H1 (cell line): Measurements from ENCODE around the gene HSD17B4. TPM values are rescaled to one million over a fixed set of nuclear protein-coding genes. Genes with fewer than 3 reads are reported as not detected.

Experiments
- EZH2 ChIP-seq: fragments of 200-600 bp; sonication (generic); IDR thresholded peaks from 2 replicates; pipeline ENCODE4 v1.7.1; 2012; ENCODE audit warnings: low read depth, mild to moderate bottlenecking, moderate library complexity, low read length, inconsistent platforms; ENCODE audit not compliant: severe bottlenecking
- KDM5A ChIP-seq: fragments of 200-600 bp; IDR thresholded peaks from 2 replicates; pipeline ENCODE4 v1.7.1; 2012; ENCODE audit warnings: mild to moderate bottlenecking, low read length, inconsistent platforms, mixed read lengths
- POU5F1 ChIP-seq: IDR thresholded peaks from 2 replicates; pipeline ENCODE4 v1.6.1; 2011; ENCODE audit warnings: low read depth, mild to moderate bottlenecking, low read length, moderate library complexity
- SP2 ChIP-seq: IDR thresholded peaks from 2 replicates; pipeline ENCODE4 v1.6.1; 2012; ENCODE audit warnings: mild to moderate bottlenecking, low read length, inconsistent platforms
- ZNF274 ChIP-seq: IDR thresholded peaks from 2 replicates; pipeline ENCODE4 v1.7.0; 2012; ENCODE audit warnings: low read length, borderline replicate concordance; ENCODE audit errors: extremely low read depth
- polyA plus RNA-seq, 7 experiments: library from polyadenylated mRNA; depleted of rRNA in 3 of 7; stranded (reverse) in 5 of 7; unstranded in 2 of 7; fragments of >200 nt in 5 of 7; fragments of 200-250 nt in 2 of 7; gene quantifications; 1 replicate in 5 of 7; 2 replicates in 1 of 7; 4 replicates in 1 of 7; pipeline versions ENCODE4 v1.2.1 to v1.2.3, GENCODE V29; 2011 to 2013; ENCODE audit warnings: missing spikeins in 2 of 7, mixed read lengths in 2 of 7
- total RNA-seq: library from RNA; stranded (reverse); fragmentation: NEBNext Ultra II Directional; extraction: Animal tissue kit (Norgen Biotek cat#: 25700); gene quantifications from 2 replicates; pipeline ENCODE4 v1.2.1, GENCODE V29; 2021
- TF ChIP-seq, protein P1 (sequence below): IDR thresholded peaks from 2 replicates; pipeline ENCODE4 v1.6.1; 2012; ENCODE audit warnings: inconsistent platforms
- TF ChIP-seq, protein P2 (sequence below): fragments of 300-600 bp; sonication (generic); IDR thresholded peaks from 2 replicates; pipeline ENCODE4 v1.7.1; 2012; ENCODE audit warnings: low read length, moderate library complexity, mild to moderate bottlenecking, inconsistent platforms; ENCODE audit not compliant: insufficient replicate concordance

HSD17B4 gene
- total and polyA plus RNA-seq, 2 of the 8 experiments (the other 6 are each of a cell fraction or from before 2014, with no cell fraction given): 305 to 369 TPM

DNA sequence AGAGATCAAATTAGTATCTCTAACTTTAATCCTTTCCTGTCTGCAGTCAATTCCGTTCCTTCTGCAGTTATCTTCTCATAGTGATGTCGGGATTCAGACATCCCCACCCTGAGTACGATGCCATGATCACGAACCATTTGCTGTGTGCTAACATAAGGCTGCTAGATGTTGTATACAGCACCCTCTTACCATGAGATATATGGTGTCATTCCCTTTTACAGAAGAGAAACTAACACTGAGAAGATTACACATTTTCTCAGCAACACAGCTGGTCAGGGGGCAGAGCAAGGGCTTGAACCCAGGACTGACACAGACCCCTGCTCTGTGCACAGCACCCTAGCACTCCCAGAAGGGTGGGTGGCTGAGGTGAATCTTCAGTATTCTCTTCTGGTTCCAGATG is 46.9 kb upstream of the HSD17B4 start (continued):
- TF ChIP-seq SP2 (no peak), ZNF274 (no peak), EZH2 (no peak), POU5F1 (no peak), KDM5A (no peak)
- TF ChIP-seq, protein P1, sequence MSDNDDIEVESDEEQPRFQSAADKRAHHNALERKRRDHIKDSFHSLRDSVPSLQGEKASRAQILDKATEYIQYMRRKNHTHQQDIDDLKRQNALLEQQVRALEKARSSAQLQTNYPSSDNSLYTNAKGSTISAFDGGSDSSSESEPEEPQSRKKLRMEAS: no peak
- TF ChIP-seq, protein P2, sequence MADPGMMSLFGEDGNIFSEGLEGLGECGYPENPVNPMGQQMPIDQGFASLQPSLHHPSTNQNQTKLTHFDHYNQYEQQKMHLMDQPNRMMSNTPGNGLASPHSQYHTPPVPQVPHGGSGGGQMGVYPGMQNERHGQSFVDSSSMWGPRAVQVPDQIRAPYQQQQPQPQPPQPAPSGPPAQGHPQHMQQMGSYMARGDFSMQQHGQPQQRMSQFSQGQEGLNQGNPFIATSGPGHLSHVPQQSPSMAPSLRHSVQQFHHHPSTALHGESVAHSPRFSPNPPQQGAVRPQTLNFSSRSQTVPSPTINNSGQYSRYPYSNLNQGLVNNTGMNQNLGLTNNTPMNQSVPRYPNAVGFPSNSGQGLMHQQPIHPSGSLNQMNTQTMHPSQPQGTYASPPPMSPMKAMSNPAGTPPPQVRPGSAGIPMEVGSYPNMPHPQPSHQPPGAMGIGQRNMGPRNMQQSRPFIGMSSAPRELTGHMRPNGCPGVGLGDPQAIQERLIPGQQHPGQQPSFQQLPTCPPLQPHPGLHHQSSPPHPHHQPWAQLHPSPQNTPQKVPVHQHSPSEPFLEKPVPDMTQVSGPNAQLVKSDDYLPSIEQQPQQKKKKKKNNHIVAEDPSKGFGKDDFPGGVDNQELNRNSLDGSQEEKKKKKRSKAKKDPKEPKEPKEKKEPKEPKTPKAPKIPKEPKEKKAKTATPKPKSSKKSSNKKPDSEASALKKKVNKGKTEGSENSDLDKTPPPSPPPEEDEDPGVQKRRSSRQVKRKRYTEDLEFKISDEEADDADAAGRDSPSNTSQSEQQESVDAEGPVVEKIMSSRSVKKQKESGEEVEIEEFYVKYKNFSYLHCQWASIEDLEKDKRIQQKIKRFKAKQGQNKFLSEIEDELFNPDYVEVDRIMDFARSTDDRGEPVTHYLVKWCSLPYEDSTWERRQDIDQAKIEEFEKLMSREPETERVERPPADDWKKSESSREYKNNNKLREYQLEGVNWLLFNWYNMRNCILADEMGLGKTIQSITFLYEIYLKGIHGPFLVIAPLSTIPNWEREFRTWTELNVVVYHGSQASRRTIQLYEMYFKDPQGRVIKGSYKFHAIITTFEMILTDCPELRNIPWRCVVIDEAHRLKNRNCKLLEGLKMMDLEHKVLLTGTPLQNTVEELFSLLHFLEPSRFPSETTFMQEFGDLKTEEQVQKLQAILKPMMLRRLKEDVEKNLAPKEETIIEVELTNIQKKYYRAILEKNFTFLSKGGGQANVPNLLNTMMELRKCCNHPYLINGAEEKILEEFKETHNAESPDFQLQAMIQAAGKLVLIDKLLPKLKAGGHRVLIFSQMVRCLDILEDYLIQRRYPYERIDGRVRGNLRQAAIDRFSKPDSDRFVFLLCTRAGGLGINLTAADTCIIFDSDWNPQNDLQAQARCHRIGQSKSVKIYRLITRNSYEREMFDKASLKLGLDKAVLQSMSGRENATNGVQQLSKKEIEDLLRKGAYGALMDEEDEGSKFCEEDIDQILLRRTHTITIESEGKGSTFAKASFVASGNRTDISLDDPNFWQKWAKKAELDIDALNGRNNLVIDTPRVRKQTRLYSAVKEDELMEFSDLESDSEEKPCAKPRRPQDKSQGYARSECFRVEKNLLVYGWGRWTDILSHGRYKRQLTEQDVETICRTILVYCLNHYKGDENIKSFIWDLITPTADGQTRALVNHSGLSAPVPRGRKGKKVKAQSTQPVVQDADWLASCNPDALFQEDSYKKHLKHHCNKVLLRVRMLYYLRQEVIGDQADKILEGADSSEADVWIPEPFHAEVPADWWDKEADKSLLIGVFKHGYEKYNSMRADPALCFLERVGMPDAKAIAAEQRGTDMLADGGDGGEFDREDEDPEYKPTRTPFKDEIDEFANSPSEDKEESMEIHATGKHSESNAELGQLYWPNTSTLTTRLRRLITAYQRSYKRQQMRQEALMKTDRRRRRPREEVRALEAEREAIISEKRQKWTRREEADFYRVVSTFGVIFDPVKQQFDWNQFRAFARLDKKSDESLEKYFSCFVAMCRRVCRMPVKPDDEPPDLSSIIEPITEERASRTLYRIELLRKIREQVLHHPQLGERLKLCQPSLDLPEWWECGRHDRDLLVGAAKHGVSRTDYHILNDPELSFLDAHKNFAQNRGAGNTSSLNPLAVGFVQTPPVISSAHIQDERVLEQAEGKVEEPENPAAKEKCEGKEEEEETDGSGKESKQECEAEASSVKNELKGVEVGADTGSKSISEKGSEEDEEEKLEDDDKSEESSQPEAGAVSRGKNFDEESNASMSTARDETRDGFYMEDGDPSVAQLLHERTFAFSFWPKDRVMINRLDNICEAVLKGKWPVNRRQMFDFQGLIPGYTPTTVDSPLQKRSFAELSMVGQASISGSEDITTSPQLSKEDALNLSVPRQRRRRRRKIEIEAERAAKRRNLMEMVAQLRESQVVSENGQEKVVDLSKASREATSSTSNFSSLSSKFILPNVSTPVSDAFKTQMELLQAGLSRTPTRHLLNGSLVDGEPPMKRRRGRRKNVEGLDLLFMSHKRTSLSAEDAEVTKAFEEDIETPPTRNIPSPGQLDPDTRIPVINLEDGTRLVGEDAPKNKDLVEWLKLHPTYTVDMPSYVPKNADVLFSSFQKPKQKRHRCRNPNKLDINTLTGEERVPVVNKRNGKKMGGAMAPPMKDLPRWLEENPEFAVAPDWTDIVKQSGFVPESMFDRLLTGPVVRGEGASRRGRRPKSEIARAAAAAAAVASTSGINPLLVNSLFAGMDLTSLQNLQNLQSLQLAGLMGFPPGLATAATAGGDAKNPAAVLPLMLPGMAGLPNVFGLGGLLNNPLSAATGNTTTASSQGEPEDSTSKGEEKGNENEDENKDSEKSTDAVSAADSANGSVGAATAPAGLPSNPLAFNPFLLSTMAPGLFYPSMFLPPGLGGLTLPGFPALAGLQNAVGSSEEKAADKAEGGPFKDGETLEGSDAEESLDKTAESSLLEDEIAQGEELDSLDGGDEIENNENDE: no peak
